SK-N-MC (cell line): ENCODE results near the gene NUTM2G.
"Not testable (repeated sequence)": the region's sequence is repeated elsewhere in the genome, so short reads cannot be mapped to it uniquely, and the experiment has no call there.

Experiments
- EZH2 ChIP-seq: fragments of 200-600 bp; sonication (generic); IDR thresholded peaks from one replicate; pipeline ENCODE4 v1.6.1; 2017; ENCODE audit warnings: antibody characterized with exemption
- FOXP2 ChIP-seq: optimal IDR thresholded peaks from 2 replicates; pipeline ENCODE3; 2011; ENCODE audit warnings: mild to moderate bottlenecking, moderate library complexity; ENCODE audit not compliant: insufficient read depth; ENCODE audit errors: extremely low read length, control extremely low read depth
- POLR2AphosphoS5 ChIP-seq: IDR thresholded peaks from 2 replicates; pipeline ENCODE4 v1.6.1; 2012; ENCODE audit warnings: mild to moderate bottlenecking, low read depth, low read length, borderline replicate concordance

DNA sequence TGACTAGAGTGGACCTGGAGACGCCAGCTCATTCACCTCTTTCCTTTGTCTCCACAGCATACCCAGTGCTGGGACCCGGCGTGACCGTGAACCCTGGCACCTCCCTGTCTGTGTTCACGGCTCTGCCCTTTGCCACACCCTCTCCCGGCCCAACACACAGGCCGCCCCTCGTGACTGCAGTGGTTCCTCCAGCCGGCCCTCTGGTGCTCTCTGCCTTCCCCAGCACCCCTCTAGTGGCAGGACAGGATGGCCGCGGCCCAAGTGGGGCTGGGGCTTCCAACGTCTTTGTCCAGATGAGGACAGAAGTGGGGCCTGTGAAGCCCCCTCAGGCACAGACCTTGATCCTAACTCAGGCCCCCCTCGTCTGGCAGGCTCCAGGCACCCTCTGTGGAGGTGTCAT, 3.0 kb downstream of the NUTM2G start:
- TF ChIP-seq EZH2, POLR2AphosphoS5, FOXP2: not testable (repeated sequence)
